GM06990 (cell line): ENCODE measurements around the gene MT1B.

Experiments
- DNase-seq: peaks from one replicate; pipeline ENCODE4 v3.0.0-alpha.2; 2011; ENCODE audit not compliant: insufficient read length; ENCODE audit errors: extremely low read depth
- H3K27me3 ChIP-seq: replicated peaks from 2 replicates; pipeline ENCODE4 v1.6.0; 2011; ENCODE audit warnings: low read length; ENCODE audit not compliant: control insufficient read depth, insufficient read depth
- H3K36me3 ChIP-seq: 2 replicates; pipeline ENCODE4 v1.5.1; 2011; ENCODE audit warnings: low read length; ENCODE audit not compliant: control insufficient read depth, insufficient read depth
- H3K4me3 ChIP-seq: replicated peaks from 2 replicates; pipeline ENCODE4 v1.5.1; 2011; ENCODE audit warnings: low read depth, mild to moderate bottlenecking, control low read depth, low read length
- TF ChIP-seq, protein P1 (sequence below): IDR thresholded peaks from 2 replicates; pipeline ENCODE4 v1.5.1; 2011; ENCODE audit warnings: low read length, control low read depth, mild to moderate bottlenecking, inconsistent platforms; ENCODE audit not compliant: insufficient read depth, poor library complexity, severe bottlenecking

The MT1B gene

DNA sequence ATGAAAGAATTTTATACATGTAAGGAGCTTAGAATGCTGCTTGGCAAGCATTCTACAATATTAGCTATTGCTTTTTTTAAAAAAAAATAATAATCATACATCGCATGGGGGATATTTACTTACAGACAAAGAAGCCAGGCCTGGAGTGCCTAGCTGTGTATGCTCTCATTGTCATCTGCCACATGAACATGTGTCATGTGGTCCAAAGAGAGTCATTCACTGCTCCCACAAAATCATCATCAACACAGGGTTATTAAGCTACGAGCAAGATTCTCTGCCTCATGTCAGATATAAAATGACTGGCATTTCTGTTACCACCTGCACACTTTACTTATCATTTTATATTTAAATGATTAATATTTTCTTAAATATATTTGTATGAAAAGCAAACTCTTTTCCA, 28.0 kb upstream of the MT1B start:
- no peak overlapping the region for H3K4me3 ChIP-seq
- TF ChIP-seq, protein P1, sequence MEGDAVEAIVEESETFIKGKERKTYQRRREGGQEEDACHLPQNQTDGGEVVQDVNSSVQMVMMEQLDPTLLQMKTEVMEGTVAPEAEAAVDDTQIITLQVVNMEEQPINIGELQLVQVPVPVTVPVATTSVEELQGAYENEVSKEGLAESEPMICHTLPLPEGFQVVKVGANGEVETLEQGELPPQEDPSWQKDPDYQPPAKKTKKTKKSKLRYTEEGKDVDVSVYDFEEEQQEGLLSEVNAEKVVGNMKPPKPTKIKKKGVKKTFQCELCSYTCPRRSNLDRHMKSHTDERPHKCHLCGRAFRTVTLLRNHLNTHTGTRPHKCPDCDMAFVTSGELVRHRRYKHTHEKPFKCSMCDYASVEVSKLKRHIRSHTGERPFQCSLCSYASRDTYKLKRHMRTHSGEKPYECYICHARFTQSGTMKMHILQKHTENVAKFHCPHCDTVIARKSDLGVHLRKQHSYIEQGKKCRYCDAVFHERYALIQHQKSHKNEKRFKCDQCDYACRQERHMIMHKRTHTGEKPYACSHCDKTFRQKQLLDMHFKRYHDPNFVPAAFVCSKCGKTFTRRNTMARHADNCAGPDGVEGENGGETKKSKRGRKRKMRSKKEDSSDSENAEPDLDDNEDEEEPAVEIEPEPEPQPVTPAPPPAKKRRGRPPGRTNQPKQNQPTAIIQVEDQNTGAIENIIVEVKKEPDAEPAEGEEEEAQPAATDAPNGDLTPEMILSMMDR, result no peak
- no peaks in the 10 kb centered on the region; the same call in 1 of the 2 replicates for H3K27me3 ChIP-seq
- DNase-seq, result no peak
- no peaks in the 10 kb centered on the region for H3K36me3 ChIP-seq

DNA sequence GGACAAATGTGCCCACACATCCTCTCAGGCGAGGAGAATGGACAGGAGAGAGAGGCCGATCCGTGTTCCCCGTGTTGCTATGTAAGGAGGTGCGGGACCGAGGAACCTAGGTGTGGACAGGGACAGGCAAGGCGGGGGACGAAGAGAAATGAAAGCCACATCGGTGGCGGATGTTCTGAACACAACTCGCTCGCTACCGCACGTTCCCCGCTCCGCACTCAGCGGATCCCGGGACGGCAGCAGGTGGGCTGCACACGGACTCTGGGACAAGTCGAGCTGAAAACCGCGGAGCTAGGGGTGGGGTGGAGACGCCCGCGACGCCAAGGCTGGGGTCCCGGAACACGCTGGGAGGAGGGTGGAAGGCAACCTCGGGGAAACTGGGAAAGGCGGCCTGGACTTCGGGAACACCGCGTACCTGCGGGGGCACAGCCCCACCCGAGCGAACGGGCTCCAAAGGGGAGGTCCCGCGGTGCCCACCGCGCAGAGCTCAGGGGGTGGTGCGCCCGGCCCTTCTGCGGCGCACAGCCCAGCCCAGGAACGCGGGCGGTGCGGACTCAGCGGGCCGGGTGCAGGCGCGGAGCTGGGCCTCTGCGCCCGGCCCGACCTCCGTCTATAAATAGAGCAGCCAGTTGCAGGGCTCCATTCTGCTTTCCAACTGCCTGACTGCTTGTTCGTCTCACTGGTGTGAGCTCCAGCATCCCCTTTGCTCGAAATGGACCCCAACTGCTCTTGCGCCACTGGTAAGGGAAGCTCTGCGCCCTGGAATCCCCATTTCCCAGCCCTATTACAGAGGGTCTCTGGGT, 26.3 kb upstream of the MT1B start, which contains the start of gene MT1E:
Gene MT1E, plus strand, starts transcription at position 642 of the 803 bp plus-strand sequence. Its CDS starts 71 bp downstream, at position 713.
- DNase-seq, result no peak
- Histone ChIP-seq H3K27me3 (no peaks in the 10 kb centered on the region; the same call in 1 of the 2 replicates), H3K4me3 (peak within 1 kb of the TSS; percentile 59), H3K36me3 (no peaks in the 10 kb centered on the region)
- TF ChIP-seq, protein P1, result no peak

DNA sequence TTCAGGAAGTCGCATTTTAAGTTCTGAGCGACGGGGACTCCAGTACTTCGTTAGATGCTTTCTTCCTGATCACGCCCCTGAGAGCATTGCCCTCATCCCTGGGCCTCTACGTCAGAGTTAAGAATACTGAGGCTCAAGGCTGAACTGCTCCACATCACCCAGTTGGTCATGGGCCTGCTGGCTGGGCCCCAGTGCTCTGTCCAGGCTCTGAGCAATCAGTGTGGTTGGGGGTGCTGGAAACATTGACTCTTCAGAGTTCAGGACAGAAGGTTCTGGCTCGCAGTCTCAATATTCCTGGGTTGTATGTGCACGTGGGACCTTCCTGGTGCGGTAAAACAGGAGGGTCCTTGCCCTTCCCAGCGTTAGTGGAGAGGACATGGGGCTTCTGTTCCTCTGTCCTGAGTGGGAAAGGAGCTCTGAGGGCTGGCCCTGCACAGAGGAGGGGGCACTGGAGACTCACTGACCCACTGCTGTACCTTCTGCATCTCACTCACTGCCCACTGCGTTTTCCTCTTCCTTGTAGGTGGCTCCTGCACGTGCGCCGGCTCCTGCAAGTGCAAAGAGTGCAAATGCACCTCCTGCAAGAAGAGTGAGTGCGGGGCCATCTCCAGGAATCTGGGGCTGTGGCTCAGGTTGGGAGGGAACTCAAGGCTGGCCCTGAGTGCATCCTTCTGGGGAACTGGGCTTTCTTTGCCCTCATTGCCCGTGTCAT, 25.6 kb upstream of the MT1B start:
- Histone ChIP-seq H3K4me3 (peak overlapping the region; percentile 59), H3K27me3 (no peaks in the 10 kb centered on the region; the same call in 1 of the 2 replicates), H3K36me3 (no peaks in the 10 kb centered on the region)
- no peak for DNase-seq
- TF ChIP-seq, protein P1, result no peak

DNA sequence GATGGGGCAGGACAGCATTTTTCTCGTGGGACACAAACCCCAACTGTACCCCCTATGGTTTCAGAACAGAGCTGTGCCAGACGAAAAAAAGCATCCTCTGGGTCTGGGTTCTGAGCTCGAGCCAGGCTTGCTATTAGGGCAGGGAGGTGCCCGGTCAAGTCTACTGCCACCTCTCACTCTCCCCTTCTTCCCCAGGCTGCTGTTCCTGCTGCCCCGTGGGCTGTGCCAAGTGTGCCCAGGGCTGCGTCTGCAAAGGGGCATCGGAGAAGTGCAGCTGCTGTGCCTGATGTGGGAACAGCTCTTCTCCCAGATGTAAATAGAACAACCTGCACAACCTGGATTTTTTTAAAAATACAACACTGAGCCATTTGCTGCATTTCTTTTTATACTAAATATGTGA, 25.0 kb upstream of the MT1B start:
- Histone ChIP-seq H3K27me3 (no peaks in the 10 kb centered on the region; the same call in 1 of the 2 replicates), H3K36me3 (no peaks in the 10 kb centered on the region), H3K4me3 (no peak overlapping the region)
- TF ChIP-seq, protein P1, result no peak
- no peak for DNase-seq

DNA sequence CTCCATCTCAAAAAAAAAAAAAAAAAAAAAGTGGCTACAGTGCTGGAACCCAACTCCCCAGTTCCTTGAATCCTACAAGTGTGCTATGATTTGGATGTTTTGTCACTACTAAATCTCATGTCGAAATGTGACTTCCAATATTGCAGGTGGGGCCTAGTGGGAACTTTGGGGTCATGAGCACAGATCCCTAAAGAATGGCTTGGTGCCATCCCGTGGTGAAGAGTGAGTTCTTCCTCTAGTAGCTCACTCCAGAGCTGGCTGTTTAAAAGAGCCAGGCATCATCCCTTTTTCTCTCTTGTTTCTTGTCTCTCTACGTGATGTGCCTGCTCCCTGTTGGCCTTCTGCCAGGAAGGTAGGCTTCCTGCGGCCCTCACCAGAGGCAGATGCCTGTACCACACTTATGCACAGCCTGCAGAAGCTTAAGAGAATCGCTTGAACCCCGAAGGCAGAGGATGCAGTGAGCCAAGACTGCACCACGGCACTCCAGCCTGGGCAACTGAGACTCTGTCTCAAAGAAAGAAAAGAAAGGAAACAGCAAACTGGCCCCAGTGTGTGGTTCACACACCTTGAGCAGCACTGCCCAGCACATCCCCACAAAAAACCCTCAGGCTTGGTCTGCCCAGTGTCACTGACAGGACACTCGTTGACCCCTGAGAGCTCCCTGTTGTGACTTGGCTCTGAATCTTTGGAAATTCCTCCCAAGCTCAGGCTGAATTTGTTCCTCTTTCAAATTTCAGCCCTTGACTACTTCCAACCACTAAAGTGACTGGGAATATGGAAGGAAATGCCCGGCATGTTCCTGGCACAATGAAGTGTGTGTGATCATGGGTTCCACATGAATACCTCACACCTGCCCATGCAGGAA, 23.0 kb upstream of the MT1B start:
- Histone ChIP-seq H3K36me3 (no peaks in the 10 kb centered on the region), H3K4me3 (no peak overlapping the region), H3K27me3 (peaks cover 2% of the 10 kb centered on the region; the same call in 1 of the 2 replicates)
- TF ChIP-seq, protein P1, result no peak
- DNase-seq, result no peak
